HUES6 (cell line): ENCODE measurements around the gene SCAP.

Experiments used
- H3K27ac ChIP-seq: 2 replicates; pipeline ENCODE4 v1.7.0; 2013; ENCODE audit warnings: low read depth, mild to moderate bottlenecking, low read length, inconsistent platforms
- H3K27me3 ChIP-seq: 2 replicates; pipeline ENCODE4 v1.6.1; 2013; ENCODE audit warnings: low read length; ENCODE audit not compliant: control insufficient read depth, insufficient read depth
- H3K36me3 ChIP-seq: 2 replicates; pipeline ENCODE4 v1.6.1; 2013; ENCODE audit warnings: low read length; ENCODE audit not compliant: control insufficient read depth, insufficient read depth
- H3K4me1 ChIP-seq: 2 replicates; pipeline ENCODE4 v1.6.1; 2013; ENCODE audit warnings: low read length; ENCODE audit not compliant: control insufficient read depth, insufficient read depth
- H3K4me3 ChIP-seq: 2 replicates; pipeline ENCODE4 v1.5.1; 2013; ENCODE audit warnings: low read depth, low read length
- H3K9ac ChIP-seq: one replicate; pipeline ENCODE4 v1.6.1; 2013; ENCODE audit warnings: mild to moderate bottlenecking, low read length
- H3K9me3 ChIP-seq: 2 replicates; pipeline ENCODE4 v1.6.1; 2013; ENCODE audit warnings: low read depth, low read length; ENCODE audit not compliant: control insufficient read depth, insufficient read depth

The SCAP gene

GRCh38 chr3:47412842-47413520, 62.8 kb downstream of the SCAP start:
- H3K36me3 ChIP-seq = peaks cover 83% of the 10 kb centered on the region
- H3K27me3 ChIP-seq = no peaks in the 10 kb centered on the region
- no peaks in the 10 kb centered on the region for H3K4me1 ChIP-seq
- no peak overlapping the region for H3K9ac ChIP-seq
- H3K27ac ChIP-seq = no peak overlapping the region
- no peak overlapping the region for H3K4me3 ChIP-seq
- no peaks in the 10 kb centered on the region for H3K9me3 ChIP-seq

GRCh38 chr3:47412453-47412756, 63.3 kb downstream of the SCAP start:
- no peak overlapping the region for H3K27ac ChIP-seq
- H3K4me1 ChIP-seq = no peaks in the 10 kb centered on the region
- no peaks in the 10 kb centered on the region for H3K9me3 ChIP-seq
- H3K4me3 ChIP-seq = no peak overlapping the region
- peaks cover 88% of the 10 kb centered on the region for H3K36me3 ChIP-seq
- no peaks in the 10 kb centered on the region for H3K27me3 ChIP-seq
- no peak overlapping the region for H3K9ac ChIP-seq

DNA sequence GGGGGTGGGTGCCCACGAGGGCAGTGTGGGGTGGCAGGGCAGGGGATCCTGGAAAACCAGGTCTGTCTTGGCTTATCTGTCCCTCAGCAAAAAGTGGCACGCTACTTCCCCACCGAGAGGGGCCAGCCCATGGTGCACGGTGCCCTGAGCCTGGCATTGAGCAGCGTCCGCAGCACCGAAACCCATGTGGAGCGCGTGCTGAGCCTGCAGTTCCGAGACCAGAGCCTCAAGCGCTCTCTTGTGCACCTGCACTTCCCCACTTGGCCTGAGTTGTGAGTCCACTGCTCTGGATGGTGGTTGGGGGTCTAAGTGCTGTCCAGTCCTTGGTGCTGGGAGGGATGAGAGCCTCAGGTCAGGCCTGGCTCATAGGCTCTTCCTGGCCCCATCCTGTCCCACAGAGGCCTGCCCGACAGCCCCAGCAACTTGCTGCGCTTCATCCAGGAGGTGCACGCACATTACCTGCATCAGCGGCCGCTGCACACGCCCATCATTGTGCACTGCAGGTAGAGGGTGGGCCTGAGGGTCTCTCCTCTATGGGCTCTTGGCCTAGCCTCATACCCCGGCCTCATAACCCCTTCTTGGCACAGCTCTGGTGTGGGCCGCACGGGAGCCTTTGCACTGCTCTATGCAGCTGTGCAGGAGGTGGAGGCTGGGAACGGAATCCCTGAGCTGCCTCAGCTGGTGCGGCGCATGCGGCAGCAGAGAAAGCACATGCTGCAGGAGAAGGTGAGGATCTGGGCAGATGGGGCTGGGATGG, 63.9 kb downstream of the SCAP start:
- Histone ChIP-seq H3K4me3 (no peak overlapping the region), H3K36me3 (peaks cover 88% of the 10 kb centered on the region)

DNA sequence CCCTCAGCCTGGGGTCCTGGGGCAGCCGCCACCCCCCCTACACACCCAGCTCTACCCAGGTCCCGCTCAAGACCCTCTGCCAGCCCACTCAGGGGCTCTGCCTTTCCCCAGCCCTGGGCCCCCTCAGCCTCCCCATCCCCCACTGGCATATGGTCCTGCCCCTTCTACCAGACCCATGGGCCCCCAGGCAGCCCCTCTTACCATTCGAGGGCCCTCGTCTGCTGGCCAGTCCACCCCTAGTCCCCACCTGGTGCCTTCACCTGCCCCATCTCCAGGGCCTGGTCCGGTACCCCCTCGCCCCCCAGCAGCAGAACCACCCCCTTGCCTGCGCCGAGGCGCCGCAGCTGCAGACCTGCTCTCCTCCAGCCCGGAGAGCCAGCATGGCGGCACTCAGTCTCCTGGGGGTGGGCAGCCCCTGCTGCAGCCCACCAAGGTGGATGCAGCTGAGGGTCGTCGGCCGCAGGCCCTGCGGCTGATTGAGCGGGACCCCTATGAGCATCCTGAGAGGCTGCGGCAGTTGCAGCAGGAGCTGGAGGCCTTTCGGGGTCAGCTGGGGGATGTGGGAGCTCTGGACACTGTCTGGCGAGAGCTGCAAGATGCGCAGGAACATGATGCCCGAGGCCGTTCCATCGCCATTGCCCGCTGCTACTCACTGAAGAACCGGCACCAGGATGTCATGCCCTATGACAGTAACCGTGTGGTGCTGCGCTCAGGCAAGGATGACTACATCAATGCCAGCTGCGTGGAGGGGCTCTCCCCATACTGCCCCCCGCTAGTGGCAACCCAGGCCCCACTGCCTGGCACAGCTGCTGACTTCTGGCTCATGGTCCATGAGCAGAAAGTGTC, 64.7 kb downstream of the SCAP start:
- Histone ChIP-seq H3K9me3 (no peaks in the 10 kb centered on the region), H3K36me3 (peaks cover 90% of the 10 kb centered on the region)

More for the DNA sequence above, 63.9 kb downstream of the SCAP start:
- Histone ChIP-seq H3K9ac (no peak overlapping the region), H3K27ac (no peak overlapping the region), H3K9me3 (no peaks in the 10 kb centered on the region), H3K4me1 (no peaks in the 10 kb centered on the region), H3K27me3 (no peaks in the 10 kb centered on the region)

GRCh38 chr3:47410417-47410720, 65.4 kb downstream of the SCAP start:
- Histone ChIP-seq H3K4me1 (no peaks in the 10 kb centered on the region), H3K27ac (no peak overlapping the region), H3K9ac (no peak overlapping the region), H3K9me3 (no peaks in the 10 kb centered on the region), H3K36me3 (peaks cover 90% of the 10 kb centered on the region), H3K27me3 (no peaks in the 10 kb centered on the region), H3K4me3 (no peak overlapping the region)

More for the DNA sequence above, 64.7 kb downstream of the SCAP start:
- Histone ChIP-seq H3K27ac (no peak overlapping the region), H3K9ac (no peak overlapping the region), H3K4me1 (no peaks in the 10 kb centered on the region), H3K4me3 (no peak overlapping the region), H3K27me3 (no peaks in the 10 kb centered on the region)

DNA sequence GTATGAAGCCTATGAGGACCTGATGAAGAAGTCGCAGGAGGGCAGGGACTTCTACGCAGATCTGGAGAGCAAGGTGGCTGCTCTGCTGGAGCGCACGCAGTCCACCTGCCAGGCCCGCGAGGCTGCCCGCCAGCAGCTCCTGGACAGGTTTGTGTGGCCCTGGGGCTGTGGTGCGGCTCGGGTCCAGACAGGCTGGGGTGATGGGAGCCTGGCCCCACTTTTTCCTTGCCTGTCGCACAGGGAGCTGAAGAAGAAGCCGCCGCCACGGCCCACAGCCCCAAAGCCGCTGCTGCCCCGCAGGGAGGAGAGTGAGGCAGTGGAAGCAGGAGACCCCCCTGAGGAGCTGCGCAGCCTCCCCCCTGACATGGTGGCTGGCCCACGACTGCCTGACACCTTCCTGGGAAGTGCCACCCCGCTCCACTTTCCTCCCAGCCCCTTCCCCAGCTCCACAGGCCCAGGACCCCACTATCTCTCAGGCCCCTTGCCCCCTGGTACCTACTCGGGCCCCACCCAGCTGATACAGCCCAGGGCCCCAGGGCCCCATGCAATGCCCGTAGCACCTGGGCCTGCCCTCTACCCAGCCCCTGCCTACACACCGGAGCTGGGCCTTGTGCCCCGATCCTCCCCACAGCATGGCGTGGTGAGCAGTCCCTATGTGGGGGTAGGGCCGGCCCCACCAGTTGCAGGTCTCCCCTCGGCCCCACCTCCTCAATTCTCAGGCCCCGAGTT, 65.9 kb downstream of the SCAP start:
- H3K27ac ChIP-seq = no peak overlapping the region
- H3K4me1 ChIP-seq = no peaks in the 10 kb centered on the region; the same call in 1 of the 2 replicates
- H3K4me3 ChIP-seq = no peak overlapping the region
- H3K27me3 ChIP-seq = no peaks in the 10 kb centered on the region
- H3K9ac ChIP-seq = no peak overlapping the region
- peaks cover 86% of the 10 kb centered on the region for H3K36me3 ChIP-seq
- no peaks in the 10 kb centered on the region for H3K9me3 ChIP-seq

GRCh38 chr3:47409284-47409683, 66.5 kb downstream of the SCAP start:
- no peak overlapping the region for H3K27ac ChIP-seq
- H3K9ac ChIP-seq = no peak overlapping the region
- H3K4me1 ChIP-seq = no peaks in the 10 kb centered on the region; the same call in 1 of the 2 replicates
- H3K9me3 ChIP-seq = no peaks in the 10 kb centered on the region
- no peaks in the 10 kb centered on the region for H3K27me3 ChIP-seq
- H3K4me3 ChIP-seq = no peak overlapping the region
- peaks cover 80% of the 10 kb centered on the region for H3K36me3 ChIP-seq

DNA sequence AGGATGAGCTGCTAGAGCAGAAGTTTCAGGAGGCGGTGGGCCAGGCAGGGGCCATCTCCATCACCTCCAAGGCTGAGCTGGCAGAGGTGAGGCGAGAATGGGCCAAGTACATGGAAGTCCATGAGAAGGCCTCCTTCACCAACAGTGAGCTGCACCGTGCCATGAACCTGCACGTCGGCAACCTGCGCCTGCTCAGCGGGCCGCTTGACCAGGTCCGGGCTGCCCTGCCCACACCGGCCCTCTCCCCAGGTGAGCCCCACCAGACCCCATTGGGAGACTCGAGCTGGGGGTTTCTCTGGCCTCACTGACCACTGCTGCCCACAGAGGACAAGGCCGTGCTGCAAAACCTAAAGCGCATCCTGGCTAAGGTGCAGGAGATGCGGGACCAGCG, 66.9 kb downstream of the SCAP start:
- H3K4me3 ChIP-seq = no peak overlapping the region
- no peaks in the 10 kb centered on the region for H3K27me3 ChIP-seq
- H3K9me3 ChIP-seq = no peaks in the 10 kb centered on the region
- no peak overlapping the region for H3K9ac ChIP-seq
- no peak overlapping the region for H3K27ac ChIP-seq
- H3K4me1 ChIP-seq = no peaks in the 10 kb centered on the region; the same call in 1 of the 2 replicates
- H3K36me3 ChIP-seq = peaks cover 76% of the 10 kb centered on the region

DNA sequence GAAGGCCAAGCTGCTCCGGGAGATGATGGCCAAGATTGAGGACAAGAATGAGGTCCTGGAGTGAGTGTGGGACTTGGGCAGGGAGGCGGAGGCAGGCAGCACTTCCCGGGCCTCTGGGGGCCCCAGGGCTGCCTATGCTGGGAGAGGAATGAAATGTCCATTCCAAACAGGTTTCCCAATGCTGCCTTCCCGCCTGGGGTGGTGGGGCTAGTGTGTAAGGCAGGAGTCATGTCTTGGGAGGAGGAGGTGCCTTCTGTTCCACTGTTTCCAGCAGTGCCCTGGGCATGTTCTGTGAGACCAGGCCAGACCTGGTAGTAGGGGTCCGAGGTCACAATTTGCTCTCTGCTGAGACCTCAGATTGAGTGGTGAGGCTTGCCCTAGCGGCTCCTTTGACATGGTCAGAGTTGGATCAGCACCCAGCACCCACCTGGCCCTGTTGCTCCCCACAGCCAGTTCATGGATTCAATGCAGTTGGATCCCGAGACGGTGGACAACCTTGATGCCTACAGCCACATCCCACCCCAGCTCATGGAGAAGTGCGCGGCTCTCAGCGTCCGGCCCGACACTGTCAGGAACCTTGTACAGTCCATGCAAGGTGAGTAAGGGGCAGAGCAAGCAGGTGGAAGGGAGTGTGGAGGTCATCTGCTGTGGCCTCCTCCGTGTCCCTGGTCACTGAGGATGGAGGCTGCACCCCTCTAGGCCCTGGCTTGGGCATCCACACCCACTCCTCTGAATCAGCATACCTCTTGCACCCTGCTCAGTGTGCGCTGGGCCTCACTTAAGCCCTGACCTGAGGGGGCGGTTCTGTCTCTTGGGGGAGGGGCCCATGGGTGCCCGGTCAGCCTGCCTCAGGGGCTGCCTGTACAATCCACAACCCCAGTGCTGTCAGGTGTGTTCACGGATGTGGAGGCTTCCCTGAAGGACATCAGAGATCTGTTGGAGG, 67.6 kb downstream of the SCAP start:
- peaks cover 69% of the 10 kb centered on the region for H3K36me3 ChIP-seq
- no peaks in the 10 kb centered on the region; the same call in 1 of the 2 replicates for H3K4me1 ChIP-seq
- no peak overlapping the region for H3K27ac ChIP-seq
- H3K9ac ChIP-seq = no peak overlapping the region
- H3K27me3 ChIP-seq = no peaks in the 10 kb centered on the region
- H3K9me3 ChIP-seq = no peaks in the 10 kb centered on the region
- H3K4me3 ChIP-seq = no peak overlapping the region

DNA sequence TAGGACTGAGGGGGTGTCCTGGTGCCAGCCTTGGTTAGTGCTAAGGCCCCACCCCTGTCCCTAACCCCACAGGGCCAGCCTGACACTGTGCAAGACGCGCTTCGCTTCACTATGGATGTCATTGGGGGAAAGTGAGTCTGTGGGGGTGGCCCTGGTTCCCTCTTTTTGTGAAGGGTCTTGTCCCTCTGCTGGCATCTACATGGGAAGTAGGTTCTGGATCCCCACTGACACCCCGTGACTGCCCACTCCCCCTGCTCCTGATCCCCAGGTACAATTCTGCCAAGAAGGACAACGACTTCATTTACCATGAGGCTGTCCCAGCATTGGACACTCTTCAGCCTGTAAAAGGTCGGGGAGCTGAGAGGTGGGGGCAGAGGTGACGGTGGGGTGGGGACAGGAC, 68.5 kb downstream of the SCAP start:
- Histone ChIP-seq H3K27me3 (no peaks in the 10 kb centered on the region), H3K36me3 (peaks cover 61% of the 10 kb centered on the region), H3K27ac (no peak overlapping the region), H3K9ac (no peak overlapping the region), H3K9me3 (no peaks in the 10 kb centered on the region), H3K4me1 (no peaks in the 10 kb centered on the region; the same call in 1 of the 2 replicates), H3K4me3 (no peak overlapping the region)
